Esophagus squamous epithelium (tissue), 4 donors: Measurements from ENCODE around the gene PDLIM5.

ENCODE experiments used
- CTCF ChIP-seq, 6 experiments: fragments of 450-650 bp in 4 of 6; fragments of 200-600 bp in 2 of 6; sonication (generic) in 2 of 6; IDR thresholded peaks; one replicate each; pipeline ENCODE4 v1.5.1; 2016 to 2019; ENCODE audit warnings: antibody characterized with exemption in 6 of 6, mild to moderate bottlenecking in 4 of 6, moderate library complexity in 4 of 6
- POLR2A ChIP-seq, 4 donors: fragments of 450-650 bp; IDR thresholded peaks; one replicate each; pipeline ENCODE4 v1.6.1; 2017; ENCODE audit warnings: antibody characterized with exemption in 4 of 4, mild to moderate bottlenecking in 4 of 4, moderate library complexity in 3 of 4

- no peak for TF ChIP-seq POLR2A (IDR thresholded peaks at IDR 0.05)
- no peak for TF ChIP-seq CTCF (IDR thresholded peaks at IDR 0.05)
These were observed 57.1 kb downstream of the PDLIM5 start for GRCh38 chr4:94508806-94509205.
